Measurements from ENCODE around the gene GARRE1.

Gene GARRE1

GRCh38 chr19:34298891-34299520 lies 44.7 kb downstream of the GARRE1 start:
- H3K79me2 ChIP-seq (ENCODE audit: control insufficient read depth, low read length), result no peaks in the 10 kb centered on the region
- TF ChIP-seq EZH2phosphoT487 (IDR thresholded peaks at IDR 0.05; ENCODE audit: borderline replicate concordance, low read length), result no peak
- no peak for TF ChIP-seq CTCF (IDR thresholded peaks at IDR 0.05; ENCODE audit: low read depth, low read length, poor library complexity, severe bottlenecking)
- H3K4me2 ChIP-seq (ENCODE audit: low read length), result no peak overlapping the region
- no peaks in the 10 kb centered on the region for H3K27me3 ChIP-seq (ENCODE audit: control insufficient read depth, low read length)
- H3K36me3 ChIP-seq (ENCODE audit: control insufficient read depth, low read length), result peaks cover 8% of the 10 kb centered on the region; the same call in 1 of the 2 replicates
- no peaks in the 10 kb centered on the region for H3K9me2 ChIP-seq (replicated peaks; ENCODE audit: control insufficient read depth, low read length)
- H3K27ac ChIP-seq (ENCODE audit: low read depth, low read length), result no peak overlapping the region
- H3K4me1 ChIP-seq (ENCODE audit: control insufficient read depth, low read length), result no peaks in the 10 kb centered on the region
- no peaks in the 10 kb centered on the region for H4K20me1 ChIP-seq (ENCODE audit: control insufficient read depth, insufficient read depth, low read depth, low read length)
- H3K4me3 ChIP-seq (ENCODE audit: low read length), result no peak overlapping the region
- no peaks in the 10 kb centered on the region for H3K9me3 ChIP-seq (ENCODE audit: control insufficient read depth, insufficient read depth, low read length)
- H3F3A ChIP-seq (ENCODE audit: control insufficient read depth, insufficient read depth), result no peaks in the 10 kb centered on the region; the same call in 1 of the 2 replicates

- no peak overlapping the region for H3K4me3 ChIP-seq (ENCODE audit: low read length)
- no peaks in the 10 kb centered on the region; the same call in 1 of the 2 replicates for H3F3A ChIP-seq (ENCODE audit: control insufficient read depth, insufficient read depth)
- TF ChIP-seq CTCF (IDR thresholded peaks at IDR 0.05; ENCODE audit: low read depth, low read length, poor library complexity, severe bottlenecking) (no peak), EZH2phosphoT487 (IDR thresholded peaks at IDR 0.05; ENCODE audit: borderline replicate concordance, low read length) (no peak)
- H3K9me2 ChIP-seq (replicated peaks; ENCODE audit: control insufficient read depth, low read length), result no peaks in the 10 kb centered on the region
- no peaks in the 10 kb centered on the region for H3K4me1 ChIP-seq (ENCODE audit: control insufficient read depth, low read length)
- H3K4me2 ChIP-seq (ENCODE audit: low read length), result no peak overlapping the region
- peaks cover 8% of the 10 kb centered on the region; the same call in 1 of the 2 replicates for H3K36me3 ChIP-seq (ENCODE audit: control insufficient read depth, low read length)
- H3K79me2 ChIP-seq (ENCODE audit: control insufficient read depth, low read length), result no peaks in the 10 kb centered on the region
- H3K27ac ChIP-seq (ENCODE audit: low read depth, low read length), result no peak overlapping the region
- no peaks in the 10 kb centered on the region for H4K20me1 ChIP-seq (ENCODE audit: control insufficient read depth, insufficient read depth, low read depth, low read length)
- H3K9me3 ChIP-seq (ENCODE audit: control insufficient read depth, insufficient read depth, low read length), result no peaks in the 10 kb centered on the region
- no peaks in the 10 kb centered on the region for H3K27me3 ChIP-seq (ENCODE audit: control insufficient read depth, low read length)
Observed at GRCh38 chr19:34299576-34299975, 45.2 kb downstream of the GARRE1 start.

GRCh38 chr19:34300380-34300779 lies 46.0 kb downstream of the GARRE1 start:
- no peaks in the 10 kb centered on the region for H3K79me2 ChIP-seq (ENCODE audit: control insufficient read depth, low read length)
- H4K20me1 ChIP-seq (ENCODE audit: control insufficient read depth, insufficient read depth, low read depth, low read length), result no peaks in the 10 kb centered on the region
- peaks cover 8% of the 10 kb centered on the region; the same call in 1 of the 2 replicates for H3K36me3 ChIP-seq (ENCODE audit: control insufficient read depth, low read length)
- TF ChIP-seq EZH2phosphoT487 (IDR thresholded peaks at IDR 0.05; ENCODE audit: borderline replicate concordance, low read length) (no peak), CTCF (IDR thresholded peaks at IDR 0.05; ENCODE audit: low read depth, low read length, poor library complexity, severe bottlenecking) (no peak)
- H3K4me1 ChIP-seq (ENCODE audit: control insufficient read depth, low read length), result no peaks in the 10 kb centered on the region
- no peaks in the 10 kb centered on the region for H3K9me3 ChIP-seq (ENCODE audit: control insufficient read depth, insufficient read depth, low read length)
- H3F3A ChIP-seq (ENCODE audit: control insufficient read depth, insufficient read depth), result no peaks in the 10 kb centered on the region; the same call in 1 of the 2 replicates
- H3K27ac ChIP-seq (ENCODE audit: low read depth, low read length), result no peak overlapping the region
- H3K9me2 ChIP-seq (replicated peaks; ENCODE audit: control insufficient read depth, low read length), result no peaks in the 10 kb centered on the region
- H3K4me3 ChIP-seq (ENCODE audit: low read length), result no peak overlapping the region
- H3K27me3 ChIP-seq (ENCODE audit: control insufficient read depth, low read length), result no peaks in the 10 kb centered on the region
- no peak overlapping the region for H3K4me2 ChIP-seq (ENCODE audit: low read length)

All from DOHH2 (cell line).